Fibroblast of lung (primary cell): ENCODE results near the gene CCM2L.

ENCODE experiments used
- CTCF ChIP-seq, 2 donors: IDR thresholded peaks in 1 of 2; conservative IDR thresholded peaks in 1 of 2; 1 replicate in 1 of 2; 2 replicates in 1 of 2; pipeline ENCODE4 v1.5.1; 2011 to 2012; ENCODE audit warnings: low read length in 2 of 2, control low read depth in 1 of 2, inconsistent platforms in 1 of 2, low read depth in 1 of 2, mild to moderate bottlenecking in 1 of 2
- EZH2 ChIP-seq: IDR thresholded peaks from 2 replicates; pipeline ENCODE4 v1.5.1; 2012; ENCODE audit warnings: low read length, control low read depth, mild to moderate bottlenecking; ENCODE audit errors: missing control alignments

- TF ChIP-seq CTCF (conservative IDR thresholded peaks at IDR 0.05 in 1 of 2, IDR thresholded peaks at IDR 0.05 in 1 of 2; ENCODE audit: low read depth in 1 of 2, low read length in 2 of 2), result no peak
- no peak for TF ChIP-seq EZH2
Observed at GRCh38 chr20:32053648-32054047, 43.4 kb downstream of the CCM2L start.
